Retinal pigment epithelial cell (primary cell): ENCODE results near the gene TTLL9.

Source experiments
- DNase-seq: peaks from one replicate; pipeline ENCODE4 v3.0.0-alpha.2; 2010; ENCODE audit warnings: low read depth
- H3K4me3 ChIP-seq: 2 replicates; pipeline ENCODE4 v1.5.1; 2011; ENCODE audit warnings: mild to moderate bottlenecking, low read length, control low read depth, moderate library complexity
- TF ChIP-seq, protein P1 (sequence below): conservative IDR thresholded peaks from 2 replicates; pipeline ENCODE4 v1.5.1; 2011; ENCODE audit warnings: low read depth, low read length, control low read depth, inconsistent platforms

The TTLL9 gene

DNA sequence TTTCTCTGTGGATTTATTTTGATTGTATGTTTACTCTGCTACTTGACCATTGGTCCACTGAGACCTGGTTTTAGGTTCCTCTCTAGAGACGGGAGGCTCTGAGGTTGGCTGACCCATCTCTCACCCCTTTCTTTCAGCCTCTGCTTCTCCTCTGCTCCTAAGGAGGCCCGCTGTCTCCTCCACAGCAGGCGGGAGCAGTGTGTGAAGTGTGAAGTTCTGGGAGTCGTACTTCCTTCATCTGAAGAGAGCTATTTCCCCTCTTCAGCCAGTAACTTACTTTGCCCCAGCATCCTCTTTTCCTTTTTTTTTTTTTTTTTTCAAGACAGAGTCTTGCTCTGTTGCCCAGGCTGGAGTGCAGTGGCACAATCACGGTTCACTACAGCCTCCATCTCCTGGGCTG, 60.3 kb downstream of the TTLL9 start:
- H3K4me3 ChIP-seq: no peak overlapping the region
- no peak for DNase-seq
- TF ChIP-seq, protein P1, sequence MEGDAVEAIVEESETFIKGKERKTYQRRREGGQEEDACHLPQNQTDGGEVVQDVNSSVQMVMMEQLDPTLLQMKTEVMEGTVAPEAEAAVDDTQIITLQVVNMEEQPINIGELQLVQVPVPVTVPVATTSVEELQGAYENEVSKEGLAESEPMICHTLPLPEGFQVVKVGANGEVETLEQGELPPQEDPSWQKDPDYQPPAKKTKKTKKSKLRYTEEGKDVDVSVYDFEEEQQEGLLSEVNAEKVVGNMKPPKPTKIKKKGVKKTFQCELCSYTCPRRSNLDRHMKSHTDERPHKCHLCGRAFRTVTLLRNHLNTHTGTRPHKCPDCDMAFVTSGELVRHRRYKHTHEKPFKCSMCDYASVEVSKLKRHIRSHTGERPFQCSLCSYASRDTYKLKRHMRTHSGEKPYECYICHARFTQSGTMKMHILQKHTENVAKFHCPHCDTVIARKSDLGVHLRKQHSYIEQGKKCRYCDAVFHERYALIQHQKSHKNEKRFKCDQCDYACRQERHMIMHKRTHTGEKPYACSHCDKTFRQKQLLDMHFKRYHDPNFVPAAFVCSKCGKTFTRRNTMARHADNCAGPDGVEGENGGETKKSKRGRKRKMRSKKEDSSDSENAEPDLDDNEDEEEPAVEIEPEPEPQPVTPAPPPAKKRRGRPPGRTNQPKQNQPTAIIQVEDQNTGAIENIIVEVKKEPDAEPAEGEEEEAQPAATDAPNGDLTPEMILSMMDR: no peak

DNA sequence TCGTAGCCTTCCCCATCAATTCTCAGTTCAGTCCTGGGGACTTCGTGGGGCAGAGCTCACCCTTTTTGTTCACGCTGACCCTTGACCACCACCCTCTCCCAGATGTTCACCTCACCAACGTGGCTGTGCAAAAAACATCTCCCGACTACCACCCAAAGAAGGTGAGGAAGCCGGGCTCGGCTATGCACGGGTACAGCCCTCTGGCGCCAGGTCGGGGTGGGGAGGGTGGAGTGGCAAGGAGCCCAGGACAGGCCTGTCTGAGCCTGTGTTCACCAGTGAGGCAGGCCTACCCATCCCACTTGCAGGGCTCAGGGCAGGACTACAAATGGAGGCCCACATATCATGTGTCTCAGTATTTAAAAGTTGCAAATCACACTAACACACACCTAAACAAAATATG, 63.3 kb downstream of the TTLL9 start:
- no peak for DNase-seq
- TF ChIP-seq, protein P1: no peak
- H3K4me3 ChIP-seq: no peak overlapping the region

DNA sequence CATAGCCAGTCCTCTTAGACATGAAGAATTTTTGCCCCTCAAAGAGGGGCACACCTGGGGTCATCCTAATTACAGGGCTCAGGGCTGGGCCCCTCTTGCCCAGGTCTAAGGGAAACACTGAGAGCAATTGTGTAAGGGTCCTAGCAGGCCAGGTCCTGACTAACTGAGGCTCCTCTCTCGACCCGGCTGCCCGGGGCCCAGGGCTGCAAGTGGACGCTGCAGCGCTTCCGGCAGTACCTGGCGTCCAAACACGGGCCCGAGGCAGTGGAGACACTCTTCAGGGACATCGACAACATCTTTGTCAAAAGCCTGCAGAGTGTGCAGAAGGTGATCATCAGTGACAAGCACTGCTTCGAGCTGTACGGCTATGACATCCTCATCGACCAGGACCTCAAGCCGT, 64.1 kb downstream of the TTLL9 start:
- TF ChIP-seq, protein P1: no peak
- DNase-seq: no peak
- no peak overlapping the region for H3K4me3 ChIP-seq

DNA sequence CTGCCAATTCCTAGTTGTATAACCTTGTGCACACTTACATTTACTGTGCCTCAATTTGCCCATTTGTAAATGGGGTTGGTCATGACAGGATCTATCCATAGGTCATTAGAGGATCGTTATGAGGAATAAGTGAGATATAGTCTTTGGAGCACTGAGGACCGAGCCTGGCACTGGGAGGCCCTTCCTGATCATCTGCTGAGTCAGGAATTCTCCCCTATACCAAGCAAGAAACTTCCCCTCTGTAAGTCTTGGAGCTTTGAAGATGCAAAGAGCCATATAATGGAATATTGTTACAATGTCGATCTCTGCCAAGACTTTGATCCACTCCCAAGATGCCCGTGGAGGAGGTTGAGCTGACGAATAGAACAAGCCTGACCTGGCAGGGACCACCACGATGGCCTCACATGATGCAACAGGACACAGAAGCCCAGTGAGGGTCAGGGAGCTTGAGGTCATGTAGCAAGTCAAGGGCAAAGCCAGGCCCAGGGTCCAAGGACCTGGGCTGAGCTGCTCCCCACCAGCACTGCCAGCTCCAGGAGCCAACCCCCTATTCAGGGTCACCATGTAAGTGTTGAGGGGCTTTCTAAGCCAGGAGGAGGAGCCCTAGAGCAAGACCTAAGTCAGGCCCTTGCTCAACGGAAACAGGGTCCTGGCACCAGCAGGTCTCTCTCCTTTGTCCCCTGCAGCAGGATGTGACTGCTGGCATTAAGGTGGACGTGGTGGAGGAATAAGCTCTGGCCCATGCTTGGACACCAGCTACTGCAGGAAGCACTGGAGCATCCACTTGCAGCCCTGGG, 64.7 kb downstream of the TTLL9 start:
- DNase-seq: no peak
- no peak overlapping the region for H3K4me3 ChIP-seq
- TF ChIP-seq, protein P1: peak; percentile 14

DNA sequence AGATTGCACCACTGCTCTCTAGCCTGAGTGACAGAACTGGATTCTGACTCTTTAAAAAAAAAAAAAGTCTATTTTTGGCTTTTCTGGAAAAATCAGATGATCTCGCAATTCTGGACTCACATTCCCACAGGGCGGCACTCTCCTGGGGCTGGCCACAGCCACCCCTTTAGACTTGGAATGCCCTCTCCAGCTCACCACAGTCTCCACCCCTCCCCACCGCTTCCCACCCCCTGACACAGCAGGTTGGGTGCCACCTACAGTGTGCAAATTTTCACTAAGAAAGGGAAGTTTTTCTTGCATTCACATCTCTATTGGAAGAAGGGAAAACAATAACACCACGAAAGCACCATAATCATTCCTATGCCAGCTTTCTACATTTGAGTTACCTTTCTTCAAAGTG, 66.0 kb downstream of the TTLL9 start:
- no peak for DNase-seq
- TF ChIP-seq, protein P1: no peak
- no peak overlapping the region for H3K4me3 ChIP-seq

DNA sequence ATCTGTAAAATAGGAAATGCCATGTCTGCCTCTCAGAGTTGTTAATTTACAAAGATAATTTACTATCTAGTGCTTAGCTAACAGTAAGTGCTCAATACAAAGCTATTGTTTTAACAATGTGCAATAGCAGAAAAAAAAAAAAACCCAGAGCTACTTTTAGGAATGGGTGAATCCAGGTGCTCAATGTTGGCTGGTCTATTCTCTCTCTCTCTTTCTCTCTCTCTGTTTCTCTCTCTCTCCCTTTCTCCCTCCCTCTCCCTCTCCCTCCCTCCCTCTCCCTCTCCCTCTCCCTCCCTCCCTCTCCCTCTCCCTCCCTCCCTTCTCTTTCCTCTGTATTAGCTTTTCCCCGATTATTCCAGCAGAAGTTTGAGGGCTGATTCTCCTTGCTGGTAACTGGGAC, 67.4 kb downstream of the TTLL9 start:
- TF ChIP-seq, protein P1: no peak
- H3K4me3 ChIP-seq: no peak overlapping the region
- no peak for DNase-seq

DNA sequence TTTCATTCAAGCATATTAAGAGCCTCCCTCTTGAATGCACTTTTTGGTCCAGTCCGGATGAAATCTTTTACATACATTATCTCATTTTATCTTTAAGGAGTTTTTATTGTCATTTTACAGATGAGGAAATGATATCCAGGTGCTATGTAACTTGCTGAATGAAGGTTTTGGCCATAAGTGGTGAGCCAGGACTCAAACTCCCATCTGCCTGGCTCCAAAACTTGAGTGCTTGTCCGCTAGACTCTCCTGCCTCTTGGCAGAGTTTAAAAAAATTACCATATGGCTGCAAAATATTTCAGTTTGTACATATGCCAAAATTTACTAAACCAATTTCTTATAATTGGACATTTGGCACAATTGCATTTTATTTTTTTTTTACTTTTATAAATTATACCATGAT, 69.2 kb downstream of the TTLL9 start:
- H3K4me3 ChIP-seq: no peak overlapping the region
- TF ChIP-seq, protein P1: no peak
- no peak for DNase-seq
